ENCODE data around the gene PCOLCE2.

- no peak for TF ChIP-seq CTCF (conservative IDR thresholded peaks at IDR 0.05 in 1 of 2, IDR thresholded peaks at IDR 0.05 in 1 of 2; ENCODE audit: low read depth in 1 of 2, low read length in 2 of 2)
- TF ChIP-seq EZH2 (IDR thresholded peaks at IDR 0.05; ENCODE audit: low read length, missing control alignments): no peak
These were observed 80.6 kb downstream of the PCOLCE2 start for GRCh38 chr3:142808103-142808917.
